NCI-H2029 treated with DMSO at 0.1 percent for 48 hours (cell line): ENCODE data around the gene OPN1SW.

Source experiments
- DNase-seq: peaks from one replicate; lab custom pipeline; 2025; lab: John Stamatoyannopoulos, UW

Gene OPN1SW

DNA sequence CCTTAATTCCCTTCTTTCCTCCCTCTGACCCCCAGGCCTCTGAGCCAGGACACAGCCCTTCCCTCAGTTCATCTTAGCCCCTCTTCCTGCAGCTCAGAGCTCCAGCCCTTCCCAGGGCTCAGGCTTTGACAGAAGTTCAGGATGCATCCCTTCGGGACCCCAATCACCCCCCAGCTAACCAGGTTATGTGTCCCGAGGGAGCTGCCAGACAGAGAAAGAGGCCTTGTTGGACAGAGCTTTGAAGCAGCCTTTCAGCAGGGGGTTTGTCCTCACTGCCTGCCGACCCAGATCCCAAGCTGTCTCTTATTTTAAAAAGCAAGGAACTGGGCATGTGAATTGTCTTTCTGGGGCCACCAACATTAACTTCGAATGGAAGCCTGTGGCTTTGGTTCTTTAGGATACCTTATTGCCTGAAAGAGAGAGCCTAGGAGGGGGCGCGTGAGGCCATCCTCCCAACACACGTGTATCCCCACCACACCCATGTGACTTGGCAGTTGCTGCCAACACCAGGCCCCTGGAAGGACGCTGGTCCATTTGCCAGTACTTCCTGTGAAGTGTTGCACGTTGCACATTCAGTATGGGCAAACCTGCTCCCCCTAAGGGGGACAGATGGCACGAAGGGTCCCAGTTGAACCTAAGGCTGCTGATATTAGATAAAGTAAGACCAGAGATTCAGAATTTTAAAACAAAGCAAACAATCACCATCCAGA, 17.0 kb upstream of the OPN1SW start:
- no peak for DNase-seq

DNA sequence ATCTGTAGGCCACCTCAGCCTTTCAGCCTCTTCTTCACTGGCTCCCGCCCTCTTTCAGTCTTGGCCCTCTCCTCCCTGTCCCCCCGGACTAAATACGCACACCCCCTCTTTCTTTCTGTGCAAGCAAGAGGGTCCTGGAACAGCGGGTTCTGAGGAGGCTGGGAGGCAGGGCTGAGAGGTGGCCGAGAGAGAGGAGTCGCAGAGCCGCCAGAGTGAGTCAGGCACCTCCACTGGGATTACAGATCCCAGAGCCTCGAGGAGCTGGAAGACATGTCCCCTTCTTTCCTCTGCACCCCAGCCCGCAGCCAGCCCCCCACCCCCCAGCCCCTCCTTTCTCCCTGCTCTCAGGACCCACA, 16.4 kb upstream of the OPN1SW start:
- no peak for DNase-seq

DNA sequence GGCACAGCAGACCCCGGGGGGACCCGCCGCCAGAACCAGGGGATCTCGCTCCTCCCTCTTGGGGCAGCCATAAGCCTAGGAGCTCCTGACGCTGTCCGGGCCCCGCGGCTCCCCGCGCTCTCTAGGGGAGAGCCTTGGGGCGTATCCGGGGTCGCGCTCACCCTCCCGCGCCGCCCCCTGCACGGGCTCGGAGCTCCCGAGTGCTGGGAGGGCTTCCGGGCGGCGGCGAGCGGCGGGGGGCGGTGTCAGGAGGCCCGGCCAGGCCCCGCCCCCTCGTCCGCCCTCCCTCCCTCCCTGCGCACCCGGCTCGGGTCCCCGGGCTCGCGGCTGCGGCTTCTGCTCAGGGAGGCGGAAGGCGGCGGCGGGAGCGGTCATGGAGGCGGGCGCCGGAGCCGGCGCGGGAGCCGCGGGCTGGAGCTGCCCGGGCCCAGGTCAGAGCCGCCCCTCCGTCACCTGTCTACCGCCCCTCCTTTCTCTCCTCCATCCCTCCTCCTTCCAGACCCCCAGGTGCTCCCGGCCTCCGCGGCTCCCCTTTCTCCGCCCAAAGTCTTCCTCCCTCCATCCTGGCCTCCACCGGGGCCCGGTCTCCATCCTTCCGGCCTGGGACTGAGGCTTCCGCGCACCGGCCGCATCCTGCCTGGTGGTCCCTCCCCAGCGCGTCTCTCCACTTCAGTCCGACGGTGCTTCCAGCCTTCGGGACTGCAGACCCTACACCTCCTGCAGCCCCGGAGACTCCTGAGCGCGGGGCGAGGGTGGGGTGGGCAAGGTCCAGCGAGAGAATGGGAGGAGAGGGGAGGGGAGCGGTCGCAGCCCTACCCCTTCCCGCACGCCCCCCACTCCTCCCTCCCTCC, 15.8 kb upstream of the OPN1SW start, which contains the start of gene CCDC136:
TSS of gene CCDC136 (plus strand) at position 848 of the 851 bp plus-strand sequence. CDS start 444 bp downstream, outside the sequence.
- DNase-seq: no peak

DNA sequence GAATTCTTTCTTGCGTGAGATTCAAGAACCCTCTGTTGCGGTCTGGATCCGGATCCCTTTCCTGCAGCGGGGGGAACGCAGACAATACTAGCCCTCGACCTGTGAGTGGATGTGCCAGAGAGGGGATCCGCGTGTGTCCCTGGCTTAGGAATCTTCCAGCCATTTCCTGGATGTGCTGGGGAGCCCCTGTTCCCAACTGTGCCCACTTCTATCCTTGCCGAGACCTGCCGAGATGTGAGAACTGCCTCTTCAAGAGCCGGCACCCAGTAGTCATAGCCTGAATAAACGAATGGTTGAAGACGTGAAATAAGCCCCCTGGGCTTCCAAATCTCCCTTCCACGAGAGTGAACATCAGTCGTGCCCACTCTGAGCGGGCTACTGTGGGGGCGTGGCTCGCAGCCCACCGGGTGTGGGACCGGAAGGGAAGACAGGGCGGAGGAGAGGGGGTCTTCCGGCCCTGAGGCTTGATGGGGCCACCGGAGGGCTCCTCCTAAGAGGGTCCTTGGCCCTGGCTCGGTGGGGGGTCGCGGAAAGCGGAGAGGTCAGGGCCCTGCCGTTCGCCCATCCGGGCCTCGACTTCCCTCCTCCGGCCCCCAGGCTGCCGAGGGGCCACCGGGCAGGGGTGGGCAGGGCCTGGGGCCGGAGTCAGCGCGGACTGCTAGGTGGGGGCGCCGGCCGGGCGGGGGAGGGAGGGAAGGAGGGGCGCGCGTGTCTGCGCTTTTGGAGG, 14.9 kb upstream of the OPN1SW start:
- no peak for DNase-seq

DNA sequence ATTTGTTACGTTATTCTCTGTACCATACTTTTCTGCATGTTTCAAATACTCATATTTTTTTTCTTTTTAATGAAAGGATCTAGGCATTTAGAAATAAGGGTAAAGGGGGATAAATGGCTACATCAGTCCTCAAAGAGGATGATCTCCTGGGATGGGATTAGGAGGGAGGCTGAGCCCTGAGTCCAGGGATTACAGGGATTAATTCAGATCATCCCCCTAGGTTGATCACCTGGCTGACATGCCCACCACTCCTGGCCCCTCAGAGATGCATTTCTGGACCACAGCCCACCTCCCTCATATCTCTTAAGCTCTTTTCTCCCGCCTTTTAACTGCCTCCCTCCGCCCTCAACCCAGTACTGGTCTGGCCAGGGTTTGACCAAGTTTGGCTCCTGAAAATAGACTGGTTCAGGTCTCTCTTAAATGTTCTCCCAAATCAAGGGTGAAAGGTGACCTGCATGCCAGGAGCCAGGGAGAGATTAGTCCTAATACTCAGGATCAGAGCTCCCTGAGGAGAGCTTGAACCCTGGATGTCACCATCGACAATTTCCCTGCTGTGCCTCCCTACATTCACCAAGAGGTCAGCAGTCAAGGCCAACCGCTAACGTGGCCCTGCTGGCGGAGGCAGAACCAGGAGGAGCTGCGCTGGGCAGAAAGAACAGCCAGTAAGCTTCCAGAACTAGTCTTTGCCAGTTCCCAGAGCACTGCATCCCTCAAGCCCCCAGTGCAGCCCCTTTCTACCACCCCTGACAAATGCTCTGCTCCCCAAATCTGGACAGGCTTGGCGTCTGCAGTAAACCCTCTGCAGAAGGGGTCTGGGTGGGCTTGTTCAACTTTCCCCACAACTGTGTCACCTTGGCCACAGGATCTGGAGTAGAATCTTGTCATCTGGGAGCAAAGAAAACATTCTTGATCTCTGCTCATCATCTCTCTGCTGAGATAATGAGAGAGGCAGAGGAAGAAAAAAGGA, 13.1 kb upstream of the OPN1SW start:
- DNase-seq: no peak

DNA sequence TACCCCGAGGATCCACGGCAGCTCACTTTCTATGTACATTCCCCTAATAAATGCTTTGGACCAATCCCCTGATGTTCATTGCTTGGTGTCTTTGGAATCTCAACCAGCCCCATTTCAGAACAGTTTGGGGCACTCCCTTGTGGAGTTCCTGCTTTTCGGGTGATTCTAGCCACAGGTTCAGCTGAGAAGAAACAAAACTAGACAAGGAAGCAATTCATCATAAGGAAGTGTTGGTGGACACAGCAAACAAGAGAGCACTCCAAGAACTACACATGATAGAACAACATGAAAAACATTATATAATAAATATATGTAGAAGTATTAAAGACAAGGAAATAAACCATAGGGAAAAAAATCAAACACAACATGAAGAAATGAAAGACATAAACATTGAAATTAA, 10.1 kb upstream of the OPN1SW start:
- no peak for DNase-seq

DNA sequence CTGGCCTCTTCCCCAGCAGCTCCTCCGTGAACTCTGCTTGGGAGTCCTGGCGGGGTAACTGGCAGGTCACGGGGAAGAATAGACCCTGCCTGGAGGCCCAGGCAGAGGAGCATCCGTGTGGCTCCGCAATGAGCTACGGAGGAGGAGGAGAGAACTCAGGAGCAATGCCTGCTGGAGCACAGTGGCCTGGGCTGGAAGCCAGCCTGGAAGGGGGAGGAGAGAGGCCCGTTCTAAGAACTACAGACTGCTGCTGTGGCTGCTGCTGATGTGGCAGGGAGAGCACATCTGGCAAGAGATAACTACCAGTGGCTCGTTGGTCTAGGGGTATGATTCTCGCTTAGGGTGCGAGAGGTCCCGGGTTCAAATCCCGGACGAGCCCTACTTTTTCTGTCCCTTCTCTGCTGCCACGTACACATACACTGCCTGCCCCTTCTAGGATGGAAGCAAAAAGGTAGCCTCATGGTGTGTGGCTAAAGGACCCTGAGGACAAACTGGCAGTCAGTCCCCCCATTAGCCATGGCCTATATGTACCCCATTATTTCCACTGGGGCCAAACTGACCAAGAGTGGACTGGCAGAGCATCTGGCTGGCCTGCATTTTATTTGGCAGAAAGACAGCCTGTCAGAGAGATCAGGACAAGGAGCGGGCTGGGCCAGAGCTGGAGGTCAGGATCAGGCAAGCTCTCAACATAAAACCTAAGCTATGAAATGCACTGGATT, 7.7 kb upstream of the OPN1SW start:
- no peak for DNase-seq

DNA sequence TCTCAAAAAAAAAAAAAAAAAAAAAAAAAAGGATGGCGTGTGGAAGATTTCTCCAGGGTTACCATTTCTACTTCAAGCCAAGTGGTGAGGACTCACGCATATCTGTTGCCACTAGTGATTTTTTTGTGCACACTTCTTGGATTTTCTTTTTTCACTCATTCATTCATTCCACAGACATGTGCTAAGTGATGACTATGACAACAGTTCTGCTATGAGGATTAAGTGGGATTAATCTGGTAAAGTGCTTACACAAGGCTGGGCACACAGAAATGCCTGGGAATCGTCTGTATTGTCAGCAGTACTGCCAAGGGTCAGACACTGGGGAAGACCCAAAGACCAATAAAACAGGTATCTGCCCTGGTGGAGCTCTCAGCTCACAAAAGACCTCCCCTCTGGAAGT, 6.3 kb upstream of the OPN1SW start:
- no peak for DNase-seq

DNA sequence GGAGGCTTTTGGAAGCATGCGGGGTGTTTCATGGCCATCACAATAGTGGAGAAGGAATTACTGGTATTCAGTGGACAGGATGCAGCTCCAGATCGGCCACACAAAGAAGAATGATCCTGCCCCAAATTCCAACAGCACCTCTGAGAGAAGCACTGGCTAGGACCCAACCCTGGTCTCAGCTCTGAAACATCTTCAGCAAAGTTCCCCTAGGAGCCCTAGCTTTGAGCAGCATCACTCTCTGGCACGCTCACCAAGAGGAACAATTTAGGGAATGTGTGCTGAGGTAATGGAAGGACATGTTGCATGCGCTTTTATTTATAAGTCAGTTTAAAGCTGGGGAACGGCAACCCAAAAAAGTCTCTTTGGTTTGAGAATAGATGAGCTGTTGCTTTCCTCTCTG, 5.5 kb upstream of the OPN1SW start:
- no peak for DNase-seq

DNA sequence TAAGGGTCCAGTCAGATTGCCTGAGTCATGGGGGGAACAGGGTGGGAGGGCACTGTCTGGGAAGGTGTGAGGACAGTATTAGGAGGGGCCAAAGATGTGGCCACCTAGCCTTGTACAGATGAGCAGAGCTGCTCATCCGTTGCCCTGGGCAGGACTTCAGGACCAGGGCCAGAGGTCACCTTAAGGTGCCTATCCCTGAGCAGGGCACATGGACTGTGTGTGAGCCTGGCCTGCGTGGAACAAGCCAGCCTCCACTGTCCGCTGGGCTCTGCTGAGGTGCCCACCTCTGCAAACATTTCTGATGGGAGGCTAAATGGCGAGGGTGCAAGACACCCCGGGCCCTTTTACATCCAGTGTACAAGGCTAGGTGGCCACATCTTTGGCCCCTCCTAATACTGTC, 3.4 kb upstream of the OPN1SW start:
- no peak for DNase-seq

DNA sequence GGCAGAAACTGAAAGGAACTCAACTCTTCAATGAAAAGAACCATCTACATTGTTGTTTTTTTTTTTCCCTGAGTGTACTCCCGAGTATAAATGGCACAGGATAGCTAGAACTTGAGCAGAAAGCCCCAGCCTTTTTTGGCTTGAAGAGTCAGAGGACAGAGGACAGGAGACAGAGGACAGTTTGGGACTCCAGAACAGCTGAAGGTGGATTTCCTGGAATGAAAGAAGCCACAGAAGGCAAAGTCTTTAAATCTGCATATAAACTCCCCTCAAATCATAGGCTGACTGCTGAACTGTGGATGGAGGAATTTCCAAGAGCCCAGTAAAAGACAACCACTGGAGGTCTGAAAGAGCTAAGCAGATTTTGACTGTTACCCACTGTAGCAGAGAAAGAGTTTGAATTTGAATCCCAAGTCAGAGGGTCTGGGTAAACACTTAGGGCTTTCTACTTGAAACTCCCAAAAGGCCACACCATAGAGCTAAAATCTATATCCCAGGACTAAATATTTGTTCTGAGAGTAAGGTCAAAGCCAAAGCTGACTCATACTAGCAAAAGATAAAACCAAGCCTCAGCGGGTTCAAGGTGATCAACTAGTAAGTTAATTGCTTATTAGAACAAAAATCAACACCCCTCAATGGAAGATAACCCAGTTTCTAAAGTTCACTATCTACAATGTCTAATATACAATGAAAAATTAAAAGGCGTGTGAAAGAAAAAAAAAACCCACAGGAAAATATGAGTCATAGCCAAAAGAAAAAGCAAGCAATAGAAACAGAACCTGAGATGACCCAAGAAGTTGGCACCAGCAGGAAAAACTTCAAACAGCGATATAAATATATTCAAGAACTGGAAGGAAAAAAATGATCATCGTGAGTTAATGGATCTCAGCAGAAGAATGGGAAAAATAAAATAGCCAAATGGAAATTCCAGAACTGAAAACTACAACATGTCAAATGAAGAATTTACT, 1.8 kb upstream of the OPN1SW start:
- DNase-seq: no peak

DNA sequence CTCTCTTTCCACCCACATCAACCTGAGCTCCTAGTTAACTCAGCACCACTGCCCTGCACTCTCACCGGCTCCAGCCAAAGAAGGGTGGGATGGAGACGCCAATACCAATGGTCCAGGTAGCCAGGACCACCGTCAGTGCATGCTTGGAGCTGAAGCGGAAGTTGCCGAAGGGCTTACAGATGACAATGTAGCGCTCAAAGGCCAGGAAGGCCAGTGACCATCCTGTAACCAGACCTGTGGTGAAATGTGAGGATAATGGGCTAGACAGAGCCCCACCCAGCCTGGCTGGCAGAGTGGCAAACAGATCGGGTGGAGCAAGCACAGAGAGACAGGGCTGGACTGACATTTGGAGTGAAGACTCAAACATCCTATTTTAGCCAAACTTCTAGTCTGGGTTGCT, 673 bp downstream of the OPN1SW start:
- DNase-seq: no peak

DNA sequence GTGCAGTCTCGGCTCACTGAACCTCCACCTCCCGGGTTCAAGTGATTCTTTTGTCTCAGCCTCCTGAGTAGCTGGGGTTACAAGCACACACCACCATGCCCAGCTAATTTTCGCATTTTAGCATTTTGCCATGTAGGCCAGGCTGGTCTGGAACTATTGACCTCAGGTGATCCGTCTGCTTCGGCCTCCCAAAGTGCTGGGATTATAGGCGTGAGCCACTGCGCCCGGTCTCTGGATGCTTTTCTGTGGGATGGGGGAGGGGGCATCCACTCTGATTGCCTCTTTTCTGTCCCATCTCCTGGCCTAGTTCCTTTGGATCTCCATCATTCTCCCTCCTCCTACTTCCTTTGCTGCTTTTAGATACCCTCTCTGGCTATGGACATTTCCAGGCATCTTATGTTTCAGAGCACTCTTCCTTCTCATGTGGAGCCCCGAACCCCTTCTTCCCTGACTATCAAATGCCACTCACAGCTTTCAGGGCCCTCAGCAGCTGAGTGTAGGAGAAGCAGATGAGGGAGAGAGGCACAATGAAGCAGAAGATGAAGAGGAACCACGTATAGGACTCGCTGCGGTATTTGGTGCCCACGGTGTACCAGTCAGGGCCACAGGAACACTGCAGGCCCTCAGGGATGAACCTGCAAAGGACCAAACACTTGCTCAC, 1.4 kb downstream of the OPN1SW start:
- no peak for DNase-seq

DNA sequence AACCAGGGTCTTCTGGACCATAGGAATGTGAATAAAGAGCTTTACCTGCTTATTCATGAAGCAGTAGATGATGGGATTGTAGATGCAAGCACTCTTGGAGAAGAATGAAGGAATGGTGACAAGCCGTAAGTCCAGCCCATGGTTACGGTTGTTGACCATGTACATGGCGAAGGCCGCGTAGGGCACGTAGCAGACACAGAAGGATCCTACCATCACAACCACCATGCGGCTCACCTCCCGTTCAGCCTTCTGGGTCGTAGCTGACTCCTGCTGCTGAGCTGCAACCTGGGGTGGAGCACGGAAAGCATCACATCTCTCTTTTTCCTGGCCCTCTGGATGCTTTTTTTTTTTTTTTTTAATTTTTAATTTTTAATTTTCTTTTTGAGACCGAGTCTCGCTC, 2.0 kb downstream of the OPN1SW start:
- DNase-seq: no peak

DNA sequence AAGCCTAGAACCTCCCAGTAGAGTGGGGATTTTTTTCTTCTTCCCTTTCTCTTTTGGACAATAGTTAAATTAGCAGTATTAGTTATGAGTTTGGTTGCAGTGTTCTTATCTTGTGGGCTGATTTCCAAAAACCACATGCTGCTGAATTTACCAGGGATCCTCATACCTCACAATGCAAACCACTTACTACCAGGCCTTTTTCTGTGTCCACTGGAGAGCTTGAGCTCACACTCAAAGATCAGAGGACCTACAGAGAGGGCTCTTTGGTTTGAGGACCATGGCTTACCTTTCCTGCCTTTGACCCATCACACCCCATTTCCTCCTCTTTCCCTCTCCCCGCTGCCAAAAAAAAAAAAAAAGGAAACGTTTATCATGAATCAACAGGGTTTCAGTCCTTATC, 5.4 kb downstream of the OPN1SW start:
- no peak for DNase-seq

DNA sequence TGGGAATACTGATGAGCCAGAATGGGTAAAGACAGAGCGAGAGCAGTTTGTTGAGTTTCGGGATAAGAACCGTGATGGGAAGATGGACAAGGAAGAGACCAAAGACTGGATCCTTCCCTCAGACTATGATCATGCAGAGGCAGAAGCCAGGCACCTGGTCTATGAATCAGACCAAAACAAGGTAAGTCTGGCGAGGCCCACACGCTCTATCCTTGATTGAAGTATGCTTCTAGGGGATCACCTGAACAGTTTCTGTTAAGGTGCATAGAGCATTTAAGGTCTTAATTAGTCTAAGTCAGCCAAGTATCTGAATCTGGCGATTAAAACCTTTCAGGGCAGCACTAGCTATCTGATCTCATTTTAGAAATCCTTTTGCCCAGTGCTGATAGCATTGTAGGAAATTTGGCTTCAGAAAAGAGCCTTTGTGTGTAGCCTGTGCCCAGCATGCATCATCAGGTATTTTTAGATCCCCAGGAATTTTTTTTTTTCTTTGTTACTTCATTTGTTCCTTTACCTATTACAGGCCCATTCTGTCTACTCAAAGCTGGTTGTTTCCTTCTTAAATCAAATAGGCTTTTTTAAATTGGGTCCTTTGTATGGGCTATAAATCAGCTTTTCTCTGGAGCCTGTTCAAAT, 8.0 kb downstream of the OPN1SW start:
- no peak for DNase-seq

DNA sequence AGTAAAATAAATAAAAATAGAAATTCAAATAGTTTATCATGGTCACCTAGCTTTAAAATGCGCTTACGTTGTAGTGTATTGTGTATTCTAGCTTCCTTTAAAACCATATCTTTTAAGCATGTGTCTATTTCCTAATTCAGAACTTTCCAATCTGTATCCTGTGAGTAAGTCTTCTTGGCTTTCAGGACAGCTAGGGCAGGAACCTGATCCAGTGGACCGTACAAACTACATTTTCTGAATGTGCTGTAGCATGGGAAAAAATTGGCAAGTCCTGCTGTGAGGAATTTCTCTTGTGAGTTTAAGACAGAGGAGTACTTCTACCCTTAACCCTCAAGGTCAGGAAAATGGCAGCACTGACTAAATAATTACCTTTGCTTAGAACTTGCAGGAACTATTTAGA, 12.1 kb downstream of the OPN1SW start:
- DNase-seq: no peak

DNA sequence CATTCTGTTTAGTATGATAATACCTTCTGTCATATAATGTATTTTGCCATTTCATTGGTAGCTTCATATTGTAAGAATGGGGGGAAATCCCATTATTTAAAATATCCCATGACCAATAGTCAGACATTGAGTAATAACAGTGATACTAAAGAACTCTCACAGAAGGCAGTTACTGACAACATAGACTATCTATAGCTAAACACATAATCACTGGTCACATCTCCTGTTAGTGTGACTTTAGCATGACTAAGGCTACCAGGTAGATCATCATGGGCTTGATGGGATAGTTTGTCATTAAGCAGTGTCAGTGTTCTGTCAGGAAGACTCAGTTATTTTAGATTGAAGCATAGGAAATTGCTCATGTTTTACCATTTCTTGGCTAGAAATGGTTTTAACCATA, 16.4 kb downstream of the OPN1SW start:
- no peak for DNase-seq

DNA sequence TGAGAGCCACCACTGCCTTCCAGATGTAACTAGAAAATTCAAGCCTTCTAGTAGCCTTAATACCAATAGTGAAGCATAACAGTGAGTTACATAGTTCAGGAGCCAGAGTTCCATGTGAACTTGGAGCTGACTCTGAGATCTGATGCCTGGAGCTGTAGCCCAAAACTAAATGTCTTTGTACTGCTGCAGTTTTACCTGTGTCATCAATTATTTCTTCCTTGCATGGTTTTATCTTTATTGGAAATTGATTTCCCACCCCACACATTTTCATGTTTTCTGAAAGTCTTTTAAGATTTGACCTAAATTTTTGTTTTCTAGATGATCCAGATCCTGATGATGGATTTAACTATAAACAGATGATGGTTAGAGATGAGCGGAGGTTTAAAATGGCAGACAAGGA, 17.0 kb downstream of the OPN1SW start:
- no peak for DNase-seq
